Left lung (tissue), 10 donors: ENCODE data around the gene LRRC71. TPM values are rescaled to one million over a fixed set of nuclear protein-coding genes. Genes with fewer than 3 reads are reported as not detected.

Source experiments
- ATAC-seq: fragments of 200-7000 bp; cut with Tn5 transposase; one replicate; pipeline ENCODE4 v1.9.1; 2020; ENCODE audit warnings: moderate library complexity
- DNase-seq, 4 donors: peaks; one replicate each; pipeline ENCODE4 v3.0.0-alpha.2; 2013 to 2020
- H3K27ac ChIP-seq, 2 donors: fragments of 200-600 bp; sonication (generic) in 1 of 2; one replicate each; pipeline versions ENCODE4 v1.5.0 to v1.8.0; 2020 to 2021
- H3K27me3 ChIP-seq, 2 donors: fragments of 200-600 bp; sonication (generic) in 1 of 2; one replicate each; pipeline versions ENCODE4 v1.5.0 to v1.8.0; 2020 to 2021
- H3K36me3 ChIP-seq, 2 donors: fragments of 200-600 bp; sonication (generic) in 1 of 2; one replicate each; pipeline versions ENCODE4 v1.5.0 to v1.8.0; 2020 to 2021
- H3K4me1 ChIP-seq, 2 donors: fragments of 200-600 bp; one replicate each; pipeline ENCODE4 v1.8.0; 2021
- H3K4me3 ChIP-seq, 2 donors: fragments of 200-600 bp; sonication (generic) in 1 of 2; one replicate each; pipeline versions ENCODE4 v1.5.0 to v1.8.0; 2020 to 2021; ENCODE audit warnings: mild to moderate bottlenecking in 1 of 2
- H3K9me3 ChIP-seq, 2 donors: fragments of 200-600 bp; sonication (generic) in 1 of 2; one replicate each; pipeline versions ENCODE4 v1.5.0 to v1.8.0; 2020 to 2021
- CTCF ChIP-seq, 2 donors: fragments of 200-600 bp; sonication (generic) in 1 of 2; IDR thresholded peaks; one replicate each; pipeline versions ENCODE4 v1.5.0 to v1.8.0; 2021; ENCODE audit warnings: antibody characterized with exemption in 2 of 2
- intact Hi-C, 2 donors: fragments of 100-400 bp; cut with DNase I; formaldehyde crosslinking; loops; one replicate each; pipeline versions ENCODE4 v1.11.2 to v1.14.2; 2022
- polyA plus RNA-seq, 6 donors: library from polyadenylated mRNA; unstranded; fragments of 120-200 nt; gene quantifications; one replicate each; pipeline ENCODE4 v1.2.1, GENCODE V29; 2013; ENCODE audit not compliant: insufficient read length in 6 of 6
- total RNA-seq, 2 donors: library from RNA; stranded (reverse); fragmentation: NEBNext Ultra II Directional; extraction: Animal tissue kit (Norgen Biotek cat#: 25700); gene quantifications; one replicate each; pipeline ENCODE4 v1.2.1, GENCODE V29; 2021
- donor health status: DM: no; HTN: yes; CAD: no.
- donor health status: DM: no; HTN: no; CAD: no.

Gene LRRC71
- total and polyA plus RNA-seq, 8 donors = 0.38 to 5.5 (median 3.1) TPM

- no peak for DNase-seq
- Histone ChIP-seq H3K4me1 (peaks cover 0 to 5% of the 10 kb centered on the region in 2 donors), H3K9me3 (no peaks in the 10 kb centered on the region), H3K36me3 (no peaks in the 10 kb centered on the region), H3K27me3 (peaks cover 0 to 44% of the 10 kb centered on the region in 2 donors), H3K4me3 (no peak overlapping the region), H3K27ac (no peak overlapping the region)
- intact Hi-C loops = no loop called here
- TF ChIP-seq CTCF (IDR thresholded peaks at IDR 0.05) = no peak
- ATAC-seq = no peak
Measured at GRCh38 chr1:156885314-156885713, 35.1 kb upstream of the LRRC71 start.

- TF ChIP-seq CTCF (IDR thresholded peaks at IDR 0.05) = no peak
- Histone ChIP-seq H3K4me3 (no peak overlapping the region), H3K36me3 (no peaks in the 10 kb centered on the region), H3K27me3 (peaks cover 0 to 40% of the 10 kb centered on the region in 2 donors), H3K9me3 (no peaks in the 10 kb centered on the region), H3K27ac (no peak overlapping the region), H3K4me1 (peaks cover 0 to 5% of the 10 kb centered on the region in 2 donors)
- no peak for DNase-seq
- intact Hi-C loops = no loop called here
- no peak for ATAC-seq
Measured at GRCh38 chr1:156885880-156886355, 34.5 kb upstream of the LRRC71 start.

GRCh38 chr1:156886583-156887281 lies 33.7 kb upstream of the LRRC71 start:
- ATAC-seq = no peak
- no peak overlapping the region for H3K27ac ChIP-seq
- no peaks in the 10 kb centered on the region for H3K9me3 ChIP-seq
- peaks cover 0 to 39% of the 10 kb centered on the region in 2 donors for H3K27me3 ChIP-seq
- no peak for DNase-seq
- intact Hi-C loops = no loop called here
- no peak for TF ChIP-seq CTCF (IDR thresholded peaks at IDR 0.05)
- no peaks in the 10 kb centered on the region for H3K36me3 ChIP-seq
- H3K4me1 ChIP-seq = peaks cover 0 to 7% of the 10 kb centered on the region in 2 donors
- no peak overlapping the region for H3K4me3 ChIP-seq

- H3K36me3 ChIP-seq = no peaks in the 10 kb centered on the region
- H3K4me3 ChIP-seq = no peak overlapping the region
- DNase-seq = no peak
- no peak overlapping the region for H3K27ac ChIP-seq
- intact Hi-C loops = no loop called here
- peaks cover 0 to 12% of the 10 kb centered on the region in 2 donors for H3K4me1 ChIP-seq
- ATAC-seq = no peak
- peaks cover 0 to 41% of the 10 kb centered on the region in 2 donors for H3K27me3 ChIP-seq
- no peak for TF ChIP-seq CTCF (IDR thresholded peaks at IDR 0.05)
- no peaks in the 10 kb centered on the region for H3K9me3 ChIP-seq
Measured at GRCh38 chr1:156887317-156887716, 33.1 kb upstream of the LRRC71 start.

DNA sequence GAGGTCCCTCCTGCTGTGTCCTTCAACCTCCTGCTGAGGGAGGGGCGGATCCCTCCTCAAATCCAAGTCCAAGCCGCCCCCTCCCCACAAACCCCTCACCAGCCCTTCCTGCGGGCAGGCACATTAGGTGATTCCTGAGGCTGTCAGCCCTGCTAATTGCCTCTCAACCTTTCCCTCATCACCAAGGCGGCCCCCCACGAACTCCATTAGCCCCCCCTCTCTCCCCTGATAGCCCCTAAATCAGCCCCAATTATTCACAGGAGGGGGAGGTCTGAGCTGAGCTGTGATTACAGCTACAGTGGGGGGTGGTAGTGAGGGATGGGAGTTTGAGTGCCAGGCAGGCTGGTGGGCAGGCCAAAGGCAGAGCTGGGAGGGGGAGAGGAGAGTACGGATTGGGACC lies 32.7 kb upstream of the LRRC71 start:
- Histone ChIP-seq H3K27me3 (peaks cover 0 to 45% of the 10 kb centered on the region in 2 donors), H3K4me1 (peaks cover 0 to 16% of the 10 kb centered on the region in 2 donors), H3K9me3 (no peaks in the 10 kb centered on the region), H3K4me3 (no peak overlapping the region), H3K36me3 (no peaks in the 10 kb centered on the region), H3K27ac (no peak overlapping the region)
- no peak for DNase-seq
- intact Hi-C loops = no loop called here
- TF ChIP-seq CTCF (IDR thresholded peaks at IDR 0.05) = no peak
- ATAC-seq = no peak
